ENCODE data around the gene GRM5. TPM values are rescaled to one million over a fixed set of nuclear protein-coding genes. Genes with fewer than 3 reads are reported as not detected.

Gene GRM5
- total RNA-seq, 1 donor from 2014 or later: not detected

GRCh38 chr11:88790182-88790581 is 275.6 kb downstream of the GRM5 start:
- Mint-ChIP-seq H3K4me1 (ENCODE audit: low read depth, unreplicated experiment) (no peaks in the 10 kb centered on the region), H3K27ac (ENCODE audit: unreplicated experiment) (no peak overlapping the region), H3K4me3 (ENCODE audit: unreplicated experiment) (no peak overlapping the region), H3K9me3 (ENCODE audit: unreplicated experiment) (no peaks in the 10 kb centered on the region), H3K36me3 (ENCODE audit: unreplicated experiment) (no peaks in the 10 kb centered on the region), H3K27me3 (ENCODE audit: unreplicated experiment) (no peaks in the 10 kb centered on the region)
- DNase-seq: no peak
- no peak for TF ChIP-seq CTCF (IDR thresholded peaks at IDR 0.05; ENCODE audit: partially characterized antibody, unreplicated experiment)

GRCh38 chr11:88779577-88779976 is 286.2 kb downstream of the GRM5 start:
- Mint-ChIP-seq H3K4me3 (ENCODE audit: unreplicated experiment) (no peak overlapping the region), H3K27ac (ENCODE audit: unreplicated experiment) (no peak overlapping the region)
- TF ChIP-seq CTCF (IDR thresholded peaks at IDR 0.05; ENCODE audit: partially characterized antibody, unreplicated experiment): no peak

GRCh38 chr11:88770475-88771079 is 295.2 kb downstream of the GRM5 start:
- H3K27ac Mint-ChIP-seq (ENCODE audit: unreplicated experiment): no peak overlapping the region
- no peaks in the 10 kb centered on the region for H3K36me3 Mint-ChIP-seq (ENCODE audit: unreplicated experiment)
- TF ChIP-seq CTCF (IDR thresholded peaks at IDR 0.05; ENCODE audit: partially characterized antibody, unreplicated experiment): no peak
- H3K9me3 Mint-ChIP-seq (ENCODE audit: unreplicated experiment): no peaks in the 10 kb centered on the region
- no peaks in the 10 kb centered on the region for H3K4me1 Mint-ChIP-seq (ENCODE audit: low read depth, unreplicated experiment)
- DNase-seq: no peak
- peaks cover 2% of the 10 kb centered on the region for H3K27me3 Mint-ChIP-seq (ENCODE audit: unreplicated experiment)
- no peak overlapping the region for H3K4me3 Mint-ChIP-seq (ENCODE audit: unreplicated experiment)

More at GRCh38 chr11:88779577-88779976, 286.2 kb downstream of the GRM5 start:
- Mint-ChIP-seq H3K4me1 (ENCODE audit: low read depth, unreplicated experiment) (no peaks in the 10 kb centered on the region), H3K9me3 (ENCODE audit: unreplicated experiment) (no peaks in the 10 kb centered on the region), H3K27me3 (ENCODE audit: unreplicated experiment) (peaks cover 2% of the 10 kb centered on the region), H3K36me3 (ENCODE audit: unreplicated experiment) (no peaks in the 10 kb centered on the region)
- DNase-seq: no peak

- no peak overlapping the region for H3K27ac Mint-ChIP-seq (ENCODE audit: unreplicated experiment)
- no peak for TF ChIP-seq CTCF (IDR thresholded peaks at IDR 0.05; ENCODE audit: partially characterized antibody, unreplicated experiment)
- no peak overlapping the region for H3K4me3 Mint-ChIP-seq (ENCODE audit: unreplicated experiment)
- no peaks in the 10 kb centered on the region for H3K9me3 Mint-ChIP-seq (ENCODE audit: unreplicated experiment)
- no peaks in the 10 kb centered on the region for H3K4me1 Mint-ChIP-seq (ENCODE audit: low read depth, unreplicated experiment)
- no peak for DNase-seq
- H3K27me3 Mint-ChIP-seq (ENCODE audit: unreplicated experiment): no peaks in the 10 kb centered on the region
- no peaks in the 10 kb centered on the region for H3K36me3 Mint-ChIP-seq (ENCODE audit: unreplicated experiment)
Measured at GRCh38 chr11:88744140-88744539, 321.6 kb downstream of the GRM5 start.

- Mint-ChIP-seq H3K4me1 (ENCODE audit: low read depth, unreplicated experiment) (no peaks in the 10 kb centered on the region), H3K36me3 (ENCODE audit: unreplicated experiment) (no peaks in the 10 kb centered on the region), H3K27ac (ENCODE audit: unreplicated experiment) (no peak overlapping the region), H3K27me3 (ENCODE audit: unreplicated experiment) (no peaks in the 10 kb centered on the region), H3K9me3 (ENCODE audit: unreplicated experiment) (no peaks in the 10 kb centered on the region), H3K4me3 (ENCODE audit: unreplicated experiment) (no peak overlapping the region)
- TF ChIP-seq CTCF (IDR thresholded peaks at IDR 0.05; ENCODE audit: partially characterized antibody, unreplicated experiment): no peak
- no peak for DNase-seq
Measured at GRCh38 chr11:88739524-88739923, 326.3 kb downstream of the GRM5 start.

Data from glutamatergic neuron (in vitro differentiated cells).